ENCODE data around the gene FBXL17. TPM values are rescaled to one million over a fixed set of nuclear protein-coding genes. Genes with fewer than 3 reads are reported as not detected.

FBXL17 gene
- total RNA-seq, 1 donor from 2014 or later, result 34.1 TPM

DNA sequence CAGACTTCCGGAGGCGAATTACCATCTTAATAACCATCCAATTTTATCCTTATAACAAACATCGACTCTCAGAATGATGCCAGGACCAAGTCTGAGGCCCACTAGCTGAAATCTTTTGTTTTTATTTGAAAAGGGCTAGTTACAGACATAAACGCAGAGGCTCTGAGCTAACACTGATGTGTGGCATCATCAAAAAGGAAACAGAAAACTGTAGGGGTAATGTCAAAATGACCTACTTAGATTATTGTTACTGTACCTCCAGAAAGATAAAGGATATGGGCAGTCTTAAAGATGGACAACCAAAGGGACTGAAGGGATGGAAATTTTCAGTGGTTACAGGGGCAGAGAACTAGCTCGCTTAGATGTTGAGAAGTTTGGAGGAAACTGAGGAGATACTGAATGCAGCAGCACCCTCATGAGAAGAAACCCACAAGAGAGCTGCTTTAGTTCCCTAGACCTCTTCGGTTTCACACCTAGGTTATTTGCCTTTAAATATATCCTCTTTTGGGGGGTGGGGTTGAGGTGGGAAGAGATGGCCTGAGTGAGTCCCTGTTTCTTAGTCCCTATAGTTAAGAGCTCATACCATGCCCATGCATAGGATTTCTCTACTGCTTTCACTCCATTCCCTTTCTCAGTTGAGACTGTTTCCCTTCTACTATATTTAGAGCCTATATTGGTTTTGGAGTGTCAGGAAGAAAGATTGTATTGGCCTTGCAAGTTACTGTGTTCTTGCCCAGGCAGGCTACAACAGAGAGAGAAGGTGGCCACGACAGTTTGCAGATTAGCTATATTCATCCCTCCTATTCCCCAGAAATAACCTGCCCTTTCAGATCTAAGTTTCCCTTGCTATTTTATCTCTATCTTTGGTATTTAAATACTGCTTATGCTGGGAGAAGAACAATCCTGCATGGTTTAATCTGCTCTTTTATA, 390.8 kb downstream of the FBXL17 start:
- no peak for DNase-seq

DNA sequence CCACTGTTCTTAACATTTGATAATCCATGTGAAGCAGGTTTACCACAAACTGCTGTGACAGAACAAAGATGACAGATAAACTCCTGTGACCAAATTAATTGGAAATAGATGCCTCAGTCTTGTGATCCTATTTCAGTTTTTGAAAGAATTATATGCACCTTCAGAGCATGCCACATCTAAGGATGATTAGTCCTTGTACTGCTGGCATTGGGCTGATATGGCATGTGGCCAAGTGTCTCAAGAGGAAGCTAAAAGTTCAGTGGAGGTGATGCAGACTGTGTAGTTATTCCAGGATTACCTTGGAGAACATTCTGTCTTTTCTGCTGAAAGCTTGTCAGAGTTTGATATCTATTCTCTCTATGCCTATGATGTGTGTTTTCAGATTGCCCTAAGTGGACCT, 396.8 kb downstream of the FBXL17 start:
- peak; percentile 12 for DNase-seq

DNA sequence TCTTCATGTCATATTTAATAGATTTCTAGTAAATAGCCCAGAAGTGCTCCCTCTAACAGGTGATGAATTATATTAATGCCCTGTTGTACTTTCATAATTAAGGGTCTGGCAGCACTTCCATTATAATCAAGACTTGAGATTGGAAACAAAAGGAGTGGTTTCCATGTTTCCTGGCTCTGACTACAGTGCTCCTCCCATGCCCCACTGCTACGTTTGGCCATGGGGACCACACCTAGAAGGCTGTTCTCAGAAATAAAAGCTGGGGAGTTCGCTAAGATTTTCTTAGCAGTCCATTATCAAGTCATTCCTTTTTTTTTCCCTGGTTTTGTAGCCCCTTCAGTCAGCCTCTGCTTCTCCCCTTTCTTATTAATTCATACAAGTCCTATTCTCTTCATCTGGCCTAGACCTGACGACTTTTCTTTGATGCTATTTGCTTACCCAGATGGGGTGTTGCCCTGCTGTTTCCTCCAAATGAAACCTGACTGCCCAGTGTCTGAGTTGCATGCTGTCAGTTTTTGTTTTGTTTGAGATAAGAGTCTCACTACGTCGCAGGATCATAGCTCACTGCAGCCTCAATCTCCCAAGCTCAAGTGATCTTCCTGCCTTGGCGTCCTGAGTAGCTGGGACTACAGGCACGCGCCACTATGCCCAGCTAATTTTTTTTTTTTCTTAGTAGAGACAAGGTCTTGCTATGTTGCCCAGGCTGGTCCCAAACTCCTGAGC, 399.0 kb downstream of the FBXL17 start:
- no peak for DNase-seq

DNA sequence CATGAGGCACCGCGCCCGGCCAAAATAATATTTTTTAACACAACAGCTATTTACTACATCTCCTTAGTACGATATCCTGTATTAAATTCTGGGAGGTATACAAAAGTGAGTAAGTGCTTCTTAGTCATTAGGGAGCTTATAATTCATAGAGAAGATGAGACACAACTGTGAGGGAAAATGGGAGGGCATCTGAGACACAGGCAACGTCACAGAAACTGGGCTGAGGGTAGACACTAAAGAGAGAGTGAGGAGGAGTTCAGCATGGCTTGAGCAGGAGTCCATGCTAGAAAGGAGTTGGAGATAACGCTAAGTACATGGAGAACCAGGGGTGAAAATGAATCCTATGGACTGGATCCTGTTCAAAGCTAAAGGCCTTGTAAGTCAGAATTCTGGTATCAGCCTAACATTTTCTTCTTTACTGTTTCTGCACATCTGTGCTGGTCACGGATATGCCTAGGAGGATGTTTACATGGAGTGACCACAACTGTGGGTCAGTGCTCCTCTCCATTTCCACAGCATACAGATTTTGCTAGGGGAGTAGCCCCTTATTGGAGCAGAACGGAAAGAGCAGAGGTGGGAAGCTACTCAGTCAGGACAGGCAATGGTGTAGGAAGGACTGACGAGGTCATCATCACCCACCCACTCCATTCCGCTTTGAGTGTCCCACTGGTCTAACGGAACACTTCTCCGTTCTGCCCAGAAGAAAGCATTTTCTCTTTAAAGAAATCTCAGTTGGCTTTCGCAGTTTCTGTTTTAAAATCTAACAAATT, 400.8 kb downstream of the FBXL17 start:
- no peak for DNase-seq

DNA sequence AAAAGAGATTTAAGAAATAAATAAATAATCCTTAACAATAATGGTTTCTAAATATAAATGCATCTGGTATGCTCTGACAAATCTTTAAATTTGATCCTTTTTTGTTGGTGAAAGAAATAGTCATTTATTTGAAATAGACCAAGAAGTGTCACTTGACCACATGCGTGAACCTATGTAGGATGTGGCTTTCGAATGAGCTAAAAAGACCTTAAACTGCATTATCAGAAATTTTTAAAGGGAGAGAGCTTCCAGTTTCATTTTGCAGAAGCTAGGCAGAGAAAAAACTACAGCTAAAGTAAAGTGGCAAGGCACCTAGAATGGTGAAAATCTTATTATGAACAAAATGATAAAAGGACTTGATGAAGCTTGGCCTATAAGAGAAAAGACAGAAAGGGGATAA, 402.0 kb downstream of the FBXL17 start:
- DNase-seq, result no peak

DNA sequence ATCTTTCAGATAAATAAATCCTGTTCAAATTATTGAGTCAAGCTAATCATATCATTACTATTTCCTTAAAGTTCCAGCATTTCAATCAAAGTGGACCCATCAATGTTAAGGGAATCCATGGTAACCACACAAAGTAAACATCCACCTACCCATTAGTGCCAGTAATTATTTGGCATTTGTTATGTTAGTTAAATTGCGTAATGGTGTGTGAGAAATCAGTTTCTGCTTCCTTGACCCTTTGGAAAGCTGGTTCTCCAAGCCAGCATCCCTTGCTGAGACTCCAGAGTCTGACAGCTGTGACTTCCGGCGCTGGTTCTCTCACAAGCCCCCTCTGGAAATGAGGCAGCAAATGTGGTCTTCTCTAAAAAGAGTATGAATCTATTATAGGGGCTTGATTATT, 402.6 kb downstream of the FBXL17 start:
- DNase-seq, result no peak

DNA sequence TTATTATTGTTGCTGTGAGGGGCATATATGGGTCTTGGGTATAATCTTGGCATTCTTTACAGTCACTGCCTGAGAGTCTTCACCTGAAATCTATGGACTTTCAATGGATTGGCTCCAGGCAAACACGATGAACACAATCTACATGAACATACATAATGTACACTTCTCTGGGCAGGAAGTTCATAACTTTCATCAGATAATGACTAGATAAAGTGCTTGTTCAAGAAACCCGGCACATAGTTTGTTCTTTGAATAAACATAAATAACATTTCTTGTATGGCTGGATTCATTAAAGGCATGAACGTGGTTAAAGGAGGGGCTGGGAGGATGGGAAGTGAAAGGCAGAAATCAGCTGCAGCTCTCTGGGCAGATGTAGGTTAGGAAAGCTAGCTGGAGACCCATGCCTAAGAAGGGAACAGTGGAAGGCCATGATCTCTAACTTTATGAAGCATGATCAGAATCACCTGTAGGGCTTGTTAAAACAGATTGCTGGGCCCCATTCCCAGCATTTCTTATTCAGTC, 404.3 kb downstream of the FBXL17 start:
- no peak for DNase-seq

DNA sequence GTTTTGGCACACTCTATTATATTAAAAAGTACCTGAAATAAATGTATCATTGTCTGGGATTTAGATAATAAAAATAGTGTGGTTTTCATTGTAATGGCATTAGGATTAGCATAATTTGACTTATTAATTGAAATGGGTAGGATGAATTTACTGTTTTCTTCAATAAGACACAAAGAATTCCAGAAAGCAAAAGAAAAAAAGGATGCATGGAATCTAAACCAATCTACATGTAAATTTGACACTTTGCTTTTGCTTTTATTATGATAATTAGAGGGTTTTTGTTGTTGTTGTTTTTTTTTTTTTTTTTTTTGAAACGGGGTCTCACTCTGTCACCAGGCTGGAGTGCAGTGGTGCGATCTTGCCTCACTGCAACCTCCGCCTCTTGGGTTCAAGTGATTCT, 406.3 kb downstream of the FBXL17 start:
- no peak for DNase-seq

DNA sequence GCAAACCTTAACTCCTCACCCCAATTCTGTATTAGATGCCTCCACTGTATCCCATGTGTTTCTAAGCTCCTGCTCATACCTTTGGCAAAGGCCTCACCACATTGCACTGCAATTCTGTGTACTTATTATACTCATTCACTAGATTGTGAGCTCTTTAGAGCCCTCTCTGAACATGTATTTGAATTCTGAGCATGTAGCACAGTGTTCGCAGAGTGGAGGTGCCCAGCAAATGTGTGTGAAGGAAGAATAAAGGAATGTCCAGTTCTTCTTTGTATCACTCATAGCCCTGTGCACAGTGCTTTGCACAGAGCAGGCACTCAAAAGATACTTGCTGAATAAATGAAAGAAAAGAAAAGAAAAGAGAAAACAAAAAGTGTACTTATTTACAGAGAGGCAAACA, 410.1 kb downstream of the FBXL17 start:
- DNase-seq, result no peak

DNA sequence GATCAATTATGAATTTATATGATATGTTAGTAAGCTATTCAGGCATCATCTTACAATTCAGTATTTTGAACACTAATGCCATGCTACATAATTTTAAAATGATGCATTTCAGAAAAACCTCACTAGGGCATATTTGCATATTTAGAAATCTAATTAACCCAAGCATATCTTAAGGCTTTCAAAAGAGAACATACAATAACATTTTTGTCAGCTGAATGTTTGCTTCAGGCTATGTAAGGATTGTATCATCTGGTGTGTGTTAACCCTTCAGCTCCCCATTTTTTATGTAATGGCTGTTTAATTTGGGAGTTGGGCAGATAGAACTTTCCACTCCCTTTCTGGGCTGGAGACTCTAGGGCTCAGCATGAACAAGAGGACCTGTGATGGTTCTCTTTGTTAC, 412.1 kb downstream of the FBXL17 start:
- DNase-seq, result no peak

DNA sequence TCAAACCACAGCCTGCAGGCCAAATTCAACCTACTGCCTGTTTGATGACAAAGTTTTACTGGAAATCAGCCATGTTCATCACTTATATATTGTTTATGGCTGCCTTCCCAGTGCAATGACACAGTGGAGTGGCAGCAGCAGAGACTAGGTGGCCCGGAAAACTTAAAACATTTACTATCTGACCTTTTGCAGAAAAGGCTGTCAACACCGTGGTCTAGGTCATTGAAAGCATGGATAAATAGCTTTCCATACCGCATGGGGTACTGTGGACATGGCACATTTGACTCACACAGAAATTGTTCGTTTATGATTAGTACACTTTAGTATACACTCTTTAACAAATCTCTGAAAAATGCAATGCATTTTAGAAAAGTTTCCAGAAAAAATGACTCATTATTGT, 412.9 kb downstream of the FBXL17 start:
- no peak for DNase-seq

DNA sequence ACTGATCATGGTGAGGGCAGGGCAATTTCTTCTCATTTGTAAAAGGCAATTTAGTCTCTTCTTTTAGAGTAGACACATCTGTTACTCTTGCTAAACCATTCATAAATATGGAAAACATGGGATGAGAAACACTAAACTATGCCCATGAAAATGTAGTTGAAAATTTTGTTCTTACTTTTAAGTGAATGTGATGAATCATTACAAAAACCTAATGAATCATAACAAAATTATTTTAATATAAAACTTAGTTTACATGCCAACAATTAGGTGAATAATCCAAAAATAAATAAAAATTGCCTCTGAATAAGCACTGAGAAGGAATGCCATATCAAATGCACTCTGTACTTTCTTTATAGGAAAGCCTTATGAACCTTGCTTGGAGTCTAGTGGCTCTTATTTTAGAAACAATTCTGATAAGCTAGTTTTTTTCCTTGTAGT, 413.5 kb downstream of the FBXL17 start:
- no peak for DNase-seq

DNA sequence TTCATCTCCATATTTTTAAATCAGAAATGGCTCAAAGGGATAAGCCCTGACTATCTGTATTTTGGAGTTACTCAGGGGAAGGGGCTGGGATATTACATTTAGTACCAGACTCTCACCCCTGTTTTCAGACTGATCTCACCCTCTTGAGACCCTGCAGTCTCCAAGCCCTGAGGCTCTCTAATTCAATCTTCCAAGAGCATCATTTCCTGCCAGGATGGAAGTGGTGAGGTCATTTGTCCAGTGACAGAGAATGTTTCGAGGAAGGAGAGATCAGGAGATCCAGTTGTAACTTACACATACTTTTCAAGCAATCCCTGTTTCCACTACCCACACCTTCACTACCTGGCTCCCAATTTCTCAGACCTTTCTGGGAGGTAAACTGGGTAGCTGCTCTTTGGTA, 415.7 kb downstream of the FBXL17 start:
- no peak for DNase-seq

DNA sequence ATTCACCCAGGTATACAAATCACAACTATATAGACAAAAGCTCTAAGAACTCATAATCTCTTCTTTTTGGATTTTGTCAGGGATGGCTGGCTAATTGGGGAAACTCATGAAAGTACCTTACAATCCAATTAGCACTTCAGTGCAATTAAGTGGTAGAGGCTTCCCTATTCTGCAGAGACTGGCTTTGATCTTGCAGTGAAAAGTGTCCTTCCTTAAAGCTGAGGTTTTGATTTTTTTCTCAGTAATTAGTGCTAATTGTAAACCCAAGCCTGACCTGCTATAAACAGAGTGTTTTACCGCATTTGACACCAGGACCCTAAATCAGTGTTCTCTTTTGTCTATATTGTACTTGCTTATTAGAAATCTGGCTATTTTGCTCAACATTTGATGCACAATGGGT, 417.2 kb downstream of the FBXL17 start:
- DNase-seq, result no peak

DNA sequence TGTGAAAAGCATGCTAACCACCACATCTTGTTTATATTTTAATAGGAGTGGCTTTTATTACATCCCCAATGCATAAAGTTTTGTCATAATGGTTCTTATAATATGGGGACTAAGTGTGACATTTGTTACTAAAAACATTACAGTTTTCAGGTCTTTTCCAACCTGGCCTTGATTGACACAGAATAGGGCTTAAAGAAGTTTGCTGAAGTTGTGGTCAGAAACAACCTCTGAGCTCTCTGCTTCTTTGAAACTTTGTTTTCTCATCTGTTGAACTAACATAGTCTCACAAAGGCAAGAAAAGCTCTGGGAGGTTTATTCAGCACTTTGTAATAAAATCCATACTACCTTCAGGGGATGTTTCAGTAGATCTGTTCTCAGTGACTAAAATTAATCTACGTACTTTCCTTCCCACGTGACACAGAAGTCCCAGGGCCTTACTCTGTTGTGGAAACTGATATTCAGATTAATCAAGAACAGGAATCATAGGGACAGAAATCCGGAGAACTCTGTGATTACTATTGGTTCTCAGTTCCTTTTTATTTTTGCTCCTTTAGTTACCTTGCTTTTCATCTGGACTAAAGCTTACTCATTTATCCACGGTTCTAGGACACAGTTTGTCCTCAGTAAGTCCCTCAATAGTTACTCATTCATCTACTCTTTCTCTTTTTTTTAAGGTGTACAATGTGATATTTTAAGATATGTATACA, 422.2 kb downstream of the FBXL17 start:
- peak; percentile 5 for DNase-seq

DNA sequence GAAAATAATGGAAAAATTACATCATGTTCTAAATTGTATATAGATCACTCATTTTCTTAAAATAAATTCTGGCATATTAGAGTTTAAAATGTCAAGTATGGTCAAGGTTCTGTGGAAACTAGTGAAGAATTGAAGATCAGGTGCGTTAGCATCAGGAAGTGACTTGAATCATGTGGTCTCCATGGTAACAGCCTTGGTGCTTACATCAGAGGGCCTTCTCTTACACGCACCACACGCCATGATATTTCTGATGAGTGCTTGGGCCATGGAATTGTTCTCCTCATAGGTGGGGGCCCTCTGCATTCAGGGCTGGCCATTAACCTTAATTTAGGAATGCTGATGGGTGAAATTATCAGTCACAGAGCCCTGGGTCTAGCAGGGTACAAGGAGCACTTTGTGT, 423.0 kb downstream of the FBXL17 start:
- DNase-seq, result no peak

DNA sequence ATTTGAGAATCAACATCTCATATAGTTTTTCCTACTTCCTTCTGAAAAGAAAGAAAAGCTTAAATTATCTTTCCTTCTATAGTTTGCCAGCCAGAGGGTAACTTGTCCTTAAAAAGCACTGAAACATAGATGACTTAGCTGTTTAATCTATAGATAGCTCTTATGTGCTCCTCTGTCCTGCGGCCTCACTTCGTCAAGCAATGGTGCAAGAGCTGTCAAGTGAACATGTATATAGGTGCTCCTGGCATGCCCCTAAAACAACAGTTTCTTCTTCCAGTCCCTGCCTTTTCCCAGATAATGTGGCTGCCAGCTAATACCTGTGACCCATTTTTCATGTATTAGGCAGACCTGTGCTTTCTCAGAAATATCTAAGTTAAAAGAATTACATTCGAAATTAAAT, 423.5 kb downstream of the FBXL17 start:
- no peak for DNase-seq

DNA sequence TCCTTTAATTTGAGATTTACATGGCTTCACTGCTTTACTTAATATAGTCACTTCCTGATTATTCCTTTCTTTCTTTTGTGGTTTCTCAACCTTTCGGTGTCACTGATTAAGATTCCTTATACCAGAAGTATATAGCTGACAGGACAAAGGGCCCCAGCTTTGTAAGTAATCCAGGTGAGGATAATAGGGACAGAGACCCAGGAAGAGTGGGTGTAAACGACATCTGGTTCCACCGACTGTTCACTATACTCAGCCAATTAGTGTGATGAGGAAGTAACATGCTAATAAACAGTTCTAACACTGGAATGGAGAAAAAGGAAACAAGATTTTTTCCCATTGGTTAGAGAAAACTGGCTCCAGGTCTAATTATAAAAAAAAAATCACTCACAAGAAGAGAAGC, 424.8 kb downstream of the FBXL17 start:
- DNase-seq, result no peak

DNA sequence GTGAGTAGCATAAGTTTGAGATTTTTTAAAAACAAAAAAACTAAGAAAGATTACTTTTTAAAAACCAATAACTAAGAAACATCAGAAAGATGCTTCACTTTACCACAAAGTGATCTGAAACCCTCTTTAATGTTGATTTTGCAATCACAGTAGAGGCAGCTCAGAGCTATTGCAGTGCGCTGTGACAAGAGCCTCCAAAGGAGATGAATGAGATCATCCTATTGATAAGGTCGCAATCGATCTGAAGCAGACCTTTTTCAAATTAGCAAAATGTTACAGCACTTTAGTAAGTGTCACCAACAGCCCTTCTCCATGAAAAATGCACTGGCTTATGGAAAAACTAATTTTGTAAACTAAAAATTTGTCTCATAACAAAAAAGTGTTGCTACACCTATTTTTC, 426.6 kb downstream of the FBXL17 start:
- DNase-seq, result no peak

DNA sequence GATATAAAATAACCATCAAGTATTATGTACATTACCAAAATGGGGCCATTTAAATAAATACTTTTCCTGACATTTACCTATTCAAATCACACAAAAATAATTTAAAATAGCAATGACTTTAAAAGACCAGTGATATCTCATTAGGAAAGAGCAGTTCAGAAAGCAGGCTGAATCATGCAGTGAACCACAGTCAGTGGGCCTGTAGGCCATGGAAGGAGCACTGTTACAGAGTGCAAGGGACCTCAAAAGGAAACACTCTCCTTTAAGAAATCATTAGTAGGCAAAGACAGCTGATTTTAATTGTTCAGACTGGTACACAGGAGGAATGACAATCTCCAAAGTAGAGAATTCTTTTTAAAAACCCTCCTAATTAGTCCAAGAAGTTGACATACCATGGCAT, 427.6 kb downstream of the FBXL17 start:
- no peak for DNase-seq

DNA sequence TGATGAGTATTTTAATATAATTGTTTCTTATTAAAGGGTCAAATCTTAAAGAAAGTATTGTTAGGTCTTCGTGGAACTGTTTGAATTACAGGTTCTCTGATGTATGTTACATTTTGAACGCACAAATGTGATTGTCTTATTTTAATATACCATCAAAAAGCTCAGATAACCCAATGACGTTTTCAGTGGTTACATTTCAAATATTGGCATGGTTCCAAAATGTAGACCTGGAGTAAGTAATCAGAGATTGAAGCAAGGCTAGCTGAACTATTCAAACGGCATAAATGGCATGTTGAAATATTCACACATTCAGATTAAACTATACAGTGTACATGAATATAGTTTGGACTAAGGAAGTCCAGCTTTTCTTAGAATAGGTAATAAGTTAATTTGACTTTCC, 429.4 kb downstream of the FBXL17 start:
- DNase-seq, result no peak

DNA sequence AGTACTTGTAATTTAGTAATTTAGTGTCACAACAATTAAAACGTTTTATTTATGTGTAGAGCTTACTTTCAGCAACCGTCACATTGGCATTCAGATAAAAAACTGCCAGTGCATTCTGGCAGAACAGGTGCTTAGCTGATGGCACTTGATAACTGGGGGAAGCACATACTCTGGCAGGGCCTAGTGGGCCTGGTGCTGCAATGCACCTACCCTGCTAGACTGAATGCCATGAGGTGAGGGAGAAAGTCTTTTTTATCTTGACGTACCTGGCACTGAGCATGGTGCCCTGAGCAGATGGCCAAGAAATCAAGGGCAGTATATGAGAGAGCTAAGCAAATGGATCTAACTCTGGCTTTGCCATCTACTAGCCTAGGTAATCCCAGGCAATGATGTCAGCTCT, 430.6 kb downstream of the FBXL17 start:
- no peak for DNase-seq

Data from tongue (tissue), 2 donors.